ENCODE measurements around the gene NDUFV1.
"Not testable (repeated sequence)": the region's sequence is repeated elsewhere in the genome, so short reads cannot be mapped to it uniquely, and the experiment has no call there.

The NDUFV1 gene

DNA sequence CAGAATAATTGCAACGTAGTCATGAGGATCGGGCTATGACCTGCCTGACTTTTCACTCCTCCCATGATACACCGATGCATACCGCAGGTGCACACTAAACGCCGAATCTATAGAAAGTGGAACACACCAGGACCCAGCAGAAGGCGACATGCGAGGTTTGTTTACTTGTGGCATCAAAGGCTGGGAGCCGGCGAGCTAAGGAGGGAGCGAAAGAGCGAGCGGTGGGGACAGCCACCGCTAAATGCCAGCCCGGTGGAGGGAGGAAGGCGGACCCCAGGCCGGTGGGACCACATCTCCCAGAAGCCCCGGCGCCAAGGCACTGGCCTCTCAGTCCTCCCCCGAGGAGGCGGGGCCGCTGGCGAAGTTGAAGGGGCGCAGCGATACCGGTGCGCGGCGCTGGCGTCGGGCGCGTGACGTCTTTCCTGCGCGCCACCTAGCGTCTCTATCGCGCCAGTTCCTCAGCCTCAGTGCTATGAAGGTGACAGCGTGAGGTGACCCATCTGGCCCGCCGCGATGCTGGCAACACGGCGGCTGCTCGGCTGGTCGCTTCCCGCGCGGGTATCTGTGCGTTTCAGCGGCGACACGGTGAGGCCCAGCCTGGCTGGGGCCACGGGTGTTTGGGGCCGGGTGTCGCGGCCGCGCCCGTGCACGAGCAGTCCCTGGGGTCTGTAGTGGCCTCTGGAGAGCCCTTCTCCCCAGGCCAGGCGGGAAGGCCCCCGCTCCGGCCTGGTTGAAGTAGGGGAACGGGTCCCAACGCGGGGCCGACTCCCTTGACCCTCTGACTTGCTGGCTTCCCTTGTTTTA, at the start of gene NDUFV1:
Gene NDUFV1, plus strand, starts transcription at position 445 of the 804 bp plus-strand sequence. Its CDS starts 69 bp downstream, at position 514.
- DNase-seq, result peak; percentile 97

DNA sequence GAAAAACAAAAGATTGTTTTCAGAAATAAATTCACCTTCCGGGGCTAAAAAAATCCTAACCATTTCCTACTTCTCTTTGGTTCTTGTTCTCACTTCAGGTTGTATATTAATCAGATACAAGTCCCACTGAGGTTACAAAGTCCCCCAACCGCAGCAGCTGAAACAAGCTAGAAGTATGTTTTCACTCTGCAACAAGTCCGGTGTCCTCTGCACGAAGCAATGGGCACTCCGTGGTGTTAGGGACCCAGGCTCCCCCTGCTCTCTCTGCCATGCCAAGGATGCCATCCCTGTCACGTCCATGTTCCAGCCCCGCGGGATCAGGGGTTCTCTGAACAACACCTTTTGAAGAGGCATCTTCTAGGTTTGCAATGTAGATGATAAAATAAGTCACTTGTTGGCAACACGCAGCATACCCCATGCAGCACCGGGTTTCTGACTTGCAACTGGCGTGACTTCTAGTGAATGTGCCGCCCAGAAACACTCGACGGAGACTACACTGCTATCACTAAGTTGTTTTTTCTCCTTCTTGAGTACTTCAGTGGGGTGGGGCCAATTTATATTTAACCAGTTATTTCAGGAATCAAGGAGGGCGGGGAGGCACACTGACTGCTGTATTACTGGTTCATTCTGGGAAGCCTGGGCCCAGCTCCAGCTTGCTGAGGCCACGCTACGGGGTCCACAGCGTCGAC, 48.5 kb upstream of the NDUFV1 start:
- DNase-seq, result no peak

DNA sequence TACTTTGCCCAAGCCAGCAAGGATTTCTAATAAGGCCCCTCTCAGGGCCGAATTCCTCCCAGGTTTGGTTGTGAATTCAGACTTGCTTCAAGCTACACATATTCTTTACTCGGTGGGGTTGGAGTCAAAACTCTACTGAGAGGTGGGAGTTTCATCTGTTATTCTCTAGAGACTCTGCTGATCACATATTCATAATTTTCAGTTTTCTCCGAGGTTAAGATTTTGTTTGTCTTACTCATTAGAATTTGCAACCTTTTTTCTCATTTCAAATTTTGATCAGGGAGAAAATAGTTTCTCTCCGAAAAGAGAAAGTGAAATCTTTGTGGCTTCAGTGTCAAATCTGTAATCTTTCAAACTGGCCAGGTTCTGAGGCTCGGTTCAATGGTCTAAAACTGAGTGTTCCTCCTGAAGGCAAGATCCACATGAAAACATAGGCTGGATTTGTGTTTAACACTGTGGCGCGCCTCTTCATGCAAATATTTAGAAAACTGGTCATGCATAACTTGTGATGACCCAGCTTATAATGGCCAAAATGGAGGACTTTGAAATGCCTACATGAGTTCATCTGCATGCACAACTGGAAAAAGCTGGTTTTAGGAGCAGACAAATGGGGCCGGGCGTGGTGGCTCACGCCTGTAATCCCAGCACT, 44.6 kb upstream of the NDUFV1 start:
- peak; percentile 67 for DNase-seq

DNA sequence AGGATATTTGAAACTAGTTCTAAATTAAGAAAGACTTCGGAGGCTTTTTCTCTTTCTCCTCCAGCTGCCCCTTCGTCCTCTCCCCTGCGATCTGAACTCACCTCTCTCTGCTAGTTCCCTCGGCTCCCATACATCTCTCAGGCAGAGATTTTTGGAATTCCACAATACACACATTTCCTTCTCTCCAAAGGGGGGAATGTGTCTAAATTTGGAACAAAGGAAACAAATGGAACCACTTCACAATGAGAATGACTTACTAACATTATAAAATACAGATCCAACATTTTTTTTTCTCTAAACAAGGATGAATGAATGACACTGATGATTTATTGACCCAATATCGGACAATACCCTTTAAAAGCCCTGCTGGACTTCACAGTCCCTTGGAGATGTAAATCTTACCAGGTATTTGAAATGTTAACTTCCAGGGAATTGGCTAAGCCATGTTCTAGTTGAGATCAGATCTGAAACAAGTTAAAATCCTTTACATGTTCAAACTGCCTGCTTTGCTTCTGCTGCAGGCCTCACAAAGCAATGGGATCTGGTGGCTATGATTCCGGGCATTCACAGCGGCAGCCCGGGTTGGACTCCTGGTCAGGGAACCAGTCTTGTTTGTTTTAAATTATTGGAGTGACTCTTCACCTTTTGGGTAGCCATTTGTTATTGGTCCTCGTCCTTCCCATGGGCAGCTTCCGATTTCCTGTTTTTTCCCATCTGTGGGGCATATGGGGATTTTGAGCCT, 43.6 kb upstream of the NDUFV1 start:
- DNase-seq, result no peak

DNA sequence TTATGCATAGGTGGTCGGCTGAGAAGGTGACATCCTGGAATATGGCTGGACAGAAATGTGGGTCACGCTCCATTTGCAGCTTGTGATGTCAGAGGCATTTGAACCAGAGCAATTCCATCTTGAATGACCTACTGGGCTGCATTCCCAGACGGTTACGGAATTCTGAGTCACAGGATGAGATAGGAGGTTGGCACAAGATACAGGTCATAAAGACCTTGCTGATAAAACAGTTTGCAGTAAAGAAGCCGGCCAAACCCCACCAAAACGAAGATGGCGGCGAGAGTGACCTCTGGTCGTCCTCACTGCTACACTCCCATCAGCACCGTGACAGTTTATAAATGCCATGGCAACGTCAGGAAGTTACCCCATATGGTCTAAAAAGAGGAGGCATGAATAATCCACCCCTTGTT, 43.0 kb upstream of the NDUFV1 start:
- not testable (repeated sequence) for DNase-seq

DNA sequence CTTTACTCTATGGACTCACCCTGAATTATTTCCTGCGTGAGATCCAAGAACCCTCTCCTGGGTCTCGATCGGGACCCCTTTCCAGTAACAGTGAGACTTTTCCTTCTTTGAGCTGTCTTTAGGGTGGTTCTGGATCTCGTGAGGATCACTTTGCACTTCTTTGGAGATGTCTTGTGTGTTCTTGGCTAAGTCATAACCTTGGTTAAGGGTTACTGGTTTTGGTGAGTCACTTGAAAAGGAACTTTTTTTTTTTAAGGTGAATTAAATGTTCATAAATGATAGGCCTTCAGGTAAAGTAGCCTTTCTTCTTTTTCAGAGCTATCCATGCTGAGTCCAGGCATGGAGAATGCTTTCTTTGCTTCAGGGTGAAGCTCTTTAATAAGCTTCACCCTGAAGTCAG, 42.5 kb upstream of the NDUFV1 start:
- DNase-seq, result no peak

DNA sequence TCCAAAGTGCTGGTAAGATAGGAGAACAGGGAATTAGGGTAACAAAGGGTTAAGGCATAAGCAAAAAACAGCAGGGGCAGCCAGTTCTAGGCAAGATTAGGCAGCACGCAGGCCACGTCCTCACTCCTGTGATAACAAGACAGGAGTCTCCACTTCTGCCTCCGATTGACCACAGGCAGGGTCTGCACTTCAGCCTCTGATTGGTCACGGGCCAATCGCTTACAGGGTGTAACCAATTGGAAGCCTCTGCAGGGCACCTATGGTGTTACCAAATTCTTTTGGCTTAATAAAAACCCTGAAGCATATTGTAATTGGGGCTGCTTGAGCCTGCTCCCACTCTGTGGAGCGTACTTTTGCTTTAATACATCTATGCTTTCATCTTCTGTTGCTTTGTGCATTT, 35.3 kb upstream of the NDUFV1 start:
- DNase-seq, result no peak

DNA sequence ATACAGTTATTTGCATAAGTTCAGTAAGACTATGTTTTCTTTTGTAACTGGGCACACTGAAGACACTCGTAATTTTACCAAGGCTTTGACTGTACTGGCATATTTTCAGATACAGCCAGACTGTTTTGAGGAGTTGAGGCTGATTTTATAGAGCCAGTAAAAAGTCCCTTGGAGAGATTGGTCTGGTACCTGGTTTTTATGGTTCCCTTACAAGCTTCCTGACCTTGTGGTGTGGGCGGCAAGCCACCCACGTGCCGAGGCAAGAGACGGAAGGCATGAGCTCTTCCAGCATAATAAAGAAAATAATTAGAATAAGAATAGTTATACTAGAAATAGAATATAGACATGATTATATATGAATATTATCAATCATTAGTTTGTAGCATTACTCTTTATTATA, 34.4 kb upstream of the NDUFV1 start:
- no peak for DNase-seq

DNA sequence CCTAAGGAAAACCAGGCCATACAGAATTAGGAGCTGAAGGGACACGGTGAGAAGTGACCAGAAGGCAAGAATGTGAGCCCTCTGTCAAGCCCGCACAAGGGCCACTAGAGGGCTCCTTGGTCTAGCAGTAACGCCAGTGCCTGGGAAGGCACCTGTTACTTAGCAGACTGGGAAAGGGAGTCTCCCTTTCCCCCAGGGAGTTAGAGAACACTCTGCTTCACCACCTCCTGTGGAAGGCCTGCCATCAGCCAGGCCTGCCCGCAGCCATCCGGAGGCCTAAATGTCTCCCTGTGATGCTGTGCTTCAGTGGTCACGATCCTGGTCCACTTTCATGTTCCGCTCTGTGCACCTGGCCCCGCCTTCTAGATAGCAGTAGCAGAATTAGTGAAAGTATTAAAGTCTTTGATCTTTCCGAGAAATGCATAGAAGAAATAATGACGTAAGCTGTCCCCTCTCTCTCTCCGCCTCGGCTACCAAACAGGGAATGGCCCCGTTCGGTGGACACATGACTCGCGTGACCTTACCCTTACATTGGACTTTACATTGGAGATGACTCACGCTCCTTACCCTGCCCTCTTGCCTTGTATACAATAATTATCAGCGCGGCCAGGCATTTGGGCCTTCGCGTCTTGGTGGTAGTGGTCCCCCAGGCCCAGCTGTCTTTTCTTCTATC, 33.9 kb upstream of the NDUFV1 start:
- peak; percentile 75 for DNase-seq

DNA sequence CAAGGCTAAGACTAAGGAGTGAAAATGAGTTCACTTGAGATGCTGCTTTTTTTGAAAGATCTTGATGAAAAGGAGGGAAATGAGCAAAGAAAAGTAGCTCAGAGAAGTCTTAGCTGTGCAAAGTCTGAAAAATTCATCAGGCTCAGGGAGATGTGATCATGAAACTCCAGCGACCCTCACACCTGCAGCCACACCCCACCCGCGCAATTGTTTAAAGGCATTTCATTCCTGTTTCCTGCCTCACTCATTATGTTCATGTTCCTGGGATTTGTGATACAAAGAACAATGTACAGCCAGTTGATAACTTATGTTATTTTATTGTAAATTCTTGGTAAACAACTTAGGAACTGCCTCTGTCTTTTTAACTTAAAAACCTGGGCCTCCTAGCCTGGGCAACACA, 31.8 kb upstream of the NDUFV1 start:
- no peak for DNase-seq

DNA sequence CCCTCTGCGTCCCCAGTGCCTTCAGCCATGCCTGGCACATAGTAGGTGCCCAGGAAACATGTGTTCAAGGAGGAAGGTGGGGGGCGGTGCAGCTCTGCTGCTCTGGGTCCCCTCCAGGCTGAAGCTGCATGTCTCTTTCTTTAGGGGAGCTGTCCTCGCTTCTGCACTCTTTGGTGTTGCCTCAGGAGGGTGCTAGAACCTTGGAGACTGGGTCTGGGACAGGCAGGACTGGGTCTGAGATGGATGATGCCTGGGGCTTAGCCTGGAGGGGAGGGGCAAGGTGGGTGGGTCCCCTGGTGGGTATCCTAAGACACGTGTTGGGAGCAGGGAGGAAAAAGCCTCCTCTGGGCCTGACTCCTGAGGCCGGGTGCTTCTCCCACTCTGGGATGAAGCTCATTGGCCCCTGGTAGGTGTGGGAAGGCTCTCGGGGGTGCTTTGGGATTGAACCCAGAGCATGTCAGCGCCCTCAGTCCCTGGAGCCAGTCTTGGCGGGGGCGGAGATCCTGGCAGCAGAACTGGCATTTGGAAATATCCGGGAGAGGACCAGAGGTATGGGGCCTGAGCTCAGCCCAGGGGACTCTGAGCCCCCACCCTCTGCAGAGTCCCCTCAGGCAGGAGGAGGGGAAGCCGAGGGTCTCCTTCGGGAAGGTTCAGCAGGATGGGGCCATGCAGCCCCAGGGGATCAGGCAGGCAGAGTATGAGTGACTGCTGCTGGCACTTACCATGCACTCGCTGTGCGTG, 29.8 kb upstream of the NDUFV1 start:
- DNase-seq, result no peak

DNA sequence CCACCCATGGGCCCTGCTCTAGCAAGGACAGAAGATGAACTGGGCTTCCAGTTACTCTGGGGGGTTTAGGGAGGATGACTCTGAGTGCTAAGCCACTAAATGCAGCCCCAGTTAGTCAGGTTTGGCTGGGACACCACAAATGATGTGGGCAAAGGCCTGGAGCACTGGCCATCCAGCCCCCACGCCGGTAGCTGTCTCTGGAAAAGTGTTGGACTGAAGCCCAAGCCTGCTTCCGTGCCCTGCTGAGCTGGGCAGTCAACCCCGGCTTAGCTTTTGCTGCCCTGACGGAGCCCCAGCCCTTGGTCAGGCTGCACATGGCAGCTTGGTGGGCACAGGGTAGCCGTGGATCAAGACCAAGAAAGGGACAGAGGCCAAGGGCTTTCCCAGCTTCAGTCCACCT, 28.8 kb upstream of the NDUFV1 start:
- DNase-seq, result no peak

DNA sequence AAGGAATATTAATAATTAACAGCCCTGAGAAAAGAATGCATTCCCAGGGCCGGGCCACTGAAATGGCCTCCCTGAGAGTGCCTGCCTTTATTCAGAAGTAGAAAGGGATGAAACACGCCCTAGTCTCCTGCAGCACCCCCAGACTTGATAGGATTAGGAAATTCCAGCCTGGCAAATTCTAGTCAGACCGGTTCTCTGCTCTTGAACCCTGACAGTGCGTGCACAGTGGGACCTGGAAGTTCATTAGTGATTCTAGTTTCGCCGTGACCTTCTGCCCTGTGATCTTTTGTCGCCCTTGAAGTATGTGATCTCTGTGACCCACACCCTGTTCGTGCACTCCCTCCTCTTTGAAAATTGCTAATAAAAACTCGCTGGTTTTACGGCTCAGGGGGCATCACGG, 25.3 kb upstream of the NDUFV1 start:
- peak; percentile 90 for DNase-seq

DNA sequence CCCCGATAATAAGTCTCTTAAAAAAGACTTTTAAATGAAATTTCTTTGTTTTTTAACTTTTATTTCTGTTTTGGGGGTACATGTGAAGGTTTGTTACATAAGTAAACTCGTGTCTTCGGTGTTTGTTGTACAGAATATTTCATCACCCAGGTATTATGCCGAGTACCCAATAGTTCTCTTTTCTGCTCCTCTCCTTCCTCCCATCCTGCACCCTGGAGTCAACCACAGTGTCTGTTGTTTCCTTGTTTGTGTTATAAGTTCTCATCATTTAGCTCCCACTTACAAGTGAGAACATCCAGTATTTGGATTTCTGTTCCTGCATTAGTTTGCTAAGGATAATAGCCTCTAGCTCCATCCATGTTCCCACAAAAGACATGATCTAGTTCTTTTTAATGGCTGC, 24.7 kb upstream of the NDUFV1 start:
- DNase-seq, result peak; percentile 75

DNA sequence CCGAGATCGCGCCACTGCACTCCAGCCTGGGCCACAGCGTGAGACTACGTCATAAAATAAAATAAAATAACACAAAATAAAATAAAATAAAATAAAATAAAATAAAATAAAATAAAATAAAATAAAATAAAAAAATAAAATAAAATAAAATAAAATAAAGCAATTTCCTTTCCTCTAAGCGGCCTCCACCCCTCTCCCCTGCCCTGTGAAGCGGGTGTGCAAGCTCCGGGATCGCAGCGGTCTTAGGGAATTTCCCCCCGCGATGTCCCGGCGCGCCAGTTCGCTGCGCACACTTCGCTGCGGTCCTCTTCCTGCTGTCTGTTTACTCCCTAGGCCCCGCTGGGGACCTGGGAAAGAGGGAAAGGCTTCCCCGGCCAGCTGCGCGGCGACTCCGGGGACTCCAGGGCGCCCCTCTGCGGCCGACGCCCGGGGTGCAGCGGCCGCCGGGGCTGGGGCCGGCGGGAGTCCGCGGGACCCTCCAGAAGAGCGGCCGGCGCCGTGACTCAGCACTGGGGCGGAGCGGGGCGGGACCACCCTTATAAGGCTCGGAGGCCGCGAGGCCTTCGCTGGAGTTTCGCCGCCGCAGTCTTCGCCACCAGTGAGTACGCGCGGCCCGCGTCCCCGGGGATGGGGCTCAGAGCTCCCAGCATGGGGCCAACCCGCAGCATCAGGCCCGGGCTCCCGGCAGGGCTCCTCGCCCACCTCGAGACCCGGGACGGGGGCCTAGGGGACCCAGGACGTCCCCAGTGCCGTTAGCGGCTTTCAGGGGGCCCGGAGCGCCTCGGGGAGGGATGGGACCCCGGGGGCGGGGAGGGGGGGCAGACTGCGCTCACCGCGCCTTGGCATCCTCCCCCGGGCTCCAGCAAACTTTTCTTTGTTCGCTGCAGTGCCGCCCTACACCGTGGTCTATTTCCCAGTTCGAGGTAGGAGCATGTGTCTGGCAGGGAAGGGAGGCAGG, 23.2 kb upstream of the NDUFV1 start, which contains the start of gene GSTP1:
Gene GSTP1, plus strand, starts transcription at position 566 of the 958 bp plus-strand sequence. Its CDS starts 32 bp downstream, at position 598.
- DNase-seq, result peak; percentile 92

DNA sequence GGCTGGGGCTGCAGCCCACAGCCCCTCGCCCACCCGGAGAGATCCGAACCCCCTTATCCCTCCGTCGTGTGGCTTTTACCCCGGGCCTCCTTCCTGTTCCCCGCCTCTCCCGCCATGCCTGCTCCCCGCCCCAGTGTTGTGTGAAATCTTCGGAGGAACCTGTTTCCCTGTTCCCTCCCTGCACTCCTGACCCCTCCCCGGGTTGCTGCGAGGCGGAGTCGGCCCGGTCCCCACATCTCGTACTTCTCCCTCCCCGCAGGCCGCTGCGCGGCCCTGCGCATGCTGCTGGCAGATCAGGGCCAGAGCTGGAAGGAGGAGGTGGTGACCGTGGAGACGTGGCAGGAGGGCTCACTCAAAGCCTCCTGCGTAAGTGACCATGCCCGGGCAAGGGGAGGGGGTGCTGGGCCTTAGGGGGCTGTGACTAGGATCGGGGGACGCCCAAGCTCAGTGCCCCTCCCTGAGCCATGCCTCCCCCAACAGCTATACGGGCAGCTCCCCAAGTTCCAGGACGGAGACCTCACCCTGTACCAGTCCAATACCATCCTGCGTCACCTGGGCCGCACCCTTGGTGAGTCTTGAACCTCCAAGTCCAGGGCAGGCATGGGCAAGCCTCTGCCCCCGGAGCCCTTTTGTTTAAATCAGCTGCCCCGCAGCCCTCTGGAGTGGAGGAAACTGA, 22.4 kb upstream of the NDUFV1 start:
- DNase-seq, result peak; percentile 61

DNA sequence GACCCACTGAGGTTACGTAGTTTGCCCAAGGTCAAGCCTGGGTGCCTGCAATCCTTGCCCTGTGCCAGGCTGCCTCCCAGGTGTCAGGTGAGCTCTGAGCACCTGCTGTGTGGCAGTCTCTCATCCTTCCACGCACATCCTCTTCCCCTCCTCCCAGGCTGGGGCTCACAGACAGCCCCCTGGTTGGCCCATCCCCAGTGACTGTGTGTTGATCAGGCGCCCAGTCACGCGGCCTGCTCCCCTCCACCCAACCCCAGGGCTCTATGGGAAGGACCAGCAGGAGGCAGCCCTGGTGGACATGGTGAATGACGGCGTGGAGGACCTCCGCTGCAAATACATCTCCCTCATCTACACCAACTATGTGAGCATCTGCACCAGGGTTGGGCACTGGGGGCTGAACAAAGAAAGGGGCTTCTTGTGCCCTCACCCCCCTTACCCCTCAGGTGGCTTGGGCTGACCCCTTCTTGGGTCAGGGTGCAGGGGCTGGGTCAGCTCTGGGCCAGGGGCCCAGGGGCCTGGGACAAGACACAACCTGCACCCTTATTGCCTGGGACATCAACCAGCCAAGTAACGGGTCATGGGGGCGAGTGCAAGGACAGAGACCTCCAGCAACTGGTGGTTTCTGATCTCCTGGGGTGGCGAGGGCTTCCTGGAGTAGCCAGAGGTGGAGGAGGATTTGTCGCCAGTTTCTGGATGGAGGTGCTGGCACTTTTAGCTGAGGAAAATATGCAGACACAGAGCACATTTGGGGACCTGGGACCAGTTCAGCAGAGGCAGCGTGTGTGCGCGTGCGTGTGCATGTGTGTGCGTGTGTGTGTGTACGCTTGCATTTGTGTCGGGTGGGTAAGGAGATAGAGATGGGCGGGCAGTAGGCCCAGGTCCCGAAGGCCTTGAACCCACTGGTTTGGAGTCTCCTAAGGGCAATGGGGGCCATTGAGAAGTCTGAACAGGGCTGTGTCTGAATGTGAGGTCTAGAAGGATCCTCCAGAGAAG, 21.6 kb upstream of the NDUFV1 start:
- no peak for DNase-seq

DNA sequence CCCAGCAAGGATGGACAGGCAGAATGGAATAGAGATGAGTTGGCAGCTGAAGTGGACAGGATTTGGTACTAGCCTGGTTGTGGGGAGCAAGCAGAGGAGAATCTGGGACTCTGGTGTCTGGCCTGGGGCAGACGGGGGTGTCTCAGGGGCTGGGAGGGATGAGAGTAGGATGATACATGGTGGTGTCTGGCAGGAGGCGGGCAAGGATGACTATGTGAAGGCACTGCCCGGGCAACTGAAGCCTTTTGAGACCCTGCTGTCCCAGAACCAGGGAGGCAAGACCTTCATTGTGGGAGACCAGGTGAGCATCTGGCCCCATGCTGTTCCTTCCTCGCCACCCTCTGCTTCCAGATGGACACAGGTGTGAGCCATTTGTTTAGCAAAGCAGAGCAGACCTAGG, 20.8 kb upstream of the NDUFV1 start:
- DNase-seq, result no peak
